Right ventricle myocardium inferior (tissue), 1 donor: ENCODE data around the gene SIX3. TPM values are rescaled to one million over a fixed set of nuclear protein-coding genes. Genes with fewer than 3 reads are reported as not detected.
A peak's percentile ranks its signal among the peaks of the same experiment; 100 is the strongest.

Experiments
- ATAC-seq: fragments of 200-7000 bp; cut with Tn5 transposase; one replicate; pipeline ENCODE4 v1.9.1; 2020; ENCODE audit warnings: mild to moderate bottlenecking, moderate library complexity
- DNase-seq: peaks from one replicate; pipeline ENCODE4 v3.0.0; 2021; ENCODE audit errors: missing footprints
- intact Hi-C: fragments of 100-400 bp; cut with DNase I; formaldehyde crosslinking; loops from one replicate; pipeline ENCODE4 v1.11.0; 2022
- long read RNA-seq: library from polyadenylated mRNA; unstranded; transcript quantifications from one replicate; pipeline ENCODE4 v2.0.0, GENCODE V29; 2021
- total RNA-seq: library from RNA; stranded (reverse); fragmentation: NEBNext Ultra II Directional; extraction: Animal tissue kit (Norgen Biotek cat#: 25700); gene quantifications from one replicate; pipeline ENCODE4 v1.2.1, GENCODE V29; 2021
- donor health status: DM: no; HTN: yes; CAD: no; lungs with severe emphysema.

Gene SIX3
- total RNA-seq = not detected
- long read RNA-seq = 0 reads

DNA sequence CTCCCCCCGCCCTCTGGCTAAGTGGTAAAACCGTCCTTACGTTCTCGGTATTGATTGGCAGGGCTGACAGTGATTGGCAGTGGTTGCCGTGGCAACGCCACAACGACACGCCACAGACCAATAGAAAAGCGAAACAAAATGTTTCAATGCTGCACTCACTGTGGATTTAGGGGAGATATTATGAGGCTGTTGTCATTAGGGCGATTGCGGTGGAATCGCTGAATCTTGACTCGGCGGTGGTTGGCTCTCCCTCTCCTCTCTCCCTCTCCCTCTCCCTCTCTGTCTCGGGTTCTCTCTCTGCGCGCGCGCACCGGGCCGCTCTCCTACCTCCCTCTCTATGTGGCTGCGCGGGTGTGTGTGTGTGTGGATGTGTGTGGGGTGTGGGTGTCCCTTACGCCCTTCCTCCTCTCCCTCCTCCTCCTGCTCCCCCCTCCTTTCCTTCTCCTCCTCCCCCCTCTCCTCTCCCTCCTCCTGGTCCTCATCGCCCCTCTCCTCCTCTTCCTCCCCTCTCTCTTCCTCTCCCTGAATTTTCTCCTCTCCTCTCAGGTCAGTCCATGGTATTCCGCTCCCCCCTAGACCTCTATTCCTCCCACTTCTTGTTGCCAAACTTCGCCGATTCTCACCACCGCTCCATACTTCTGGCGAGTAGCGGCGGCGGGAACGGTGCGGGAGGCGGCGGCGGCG is at the start of gene SIX3:
SIX3 (plus strand) TSS at position 152 of the 684 bp plus-strand sequence; CDS start at position 555, 403 bp downstream.
- intact Hi-C loops = no loop called here

GRCh38 chr2:44894058-44894457 is 47.4 kb upstream of the SIX3 start:
- no peak for ATAC-seq
- intact Hi-C loops = no loop called here
- no peak for DNase-seq

More for the DNA sequence above, at the start of gene SIX3:
- ATAC-seq = no peak
- no peak for DNase-seq

- DNase-seq = no peak
- intact Hi-C loops = no loop called here
- ATAC-seq = no peak
Measured at GRCh38 chr2:44895061-44895460, 46.4 kb upstream of the SIX3 start.

GRCh38 chr2:44897406-44897805 is 44.1 kb upstream of the SIX3 start:
- ATAC-seq (no peak), DNase-seq (no peak)
- intact Hi-C loops = no loop called here

DNA sequence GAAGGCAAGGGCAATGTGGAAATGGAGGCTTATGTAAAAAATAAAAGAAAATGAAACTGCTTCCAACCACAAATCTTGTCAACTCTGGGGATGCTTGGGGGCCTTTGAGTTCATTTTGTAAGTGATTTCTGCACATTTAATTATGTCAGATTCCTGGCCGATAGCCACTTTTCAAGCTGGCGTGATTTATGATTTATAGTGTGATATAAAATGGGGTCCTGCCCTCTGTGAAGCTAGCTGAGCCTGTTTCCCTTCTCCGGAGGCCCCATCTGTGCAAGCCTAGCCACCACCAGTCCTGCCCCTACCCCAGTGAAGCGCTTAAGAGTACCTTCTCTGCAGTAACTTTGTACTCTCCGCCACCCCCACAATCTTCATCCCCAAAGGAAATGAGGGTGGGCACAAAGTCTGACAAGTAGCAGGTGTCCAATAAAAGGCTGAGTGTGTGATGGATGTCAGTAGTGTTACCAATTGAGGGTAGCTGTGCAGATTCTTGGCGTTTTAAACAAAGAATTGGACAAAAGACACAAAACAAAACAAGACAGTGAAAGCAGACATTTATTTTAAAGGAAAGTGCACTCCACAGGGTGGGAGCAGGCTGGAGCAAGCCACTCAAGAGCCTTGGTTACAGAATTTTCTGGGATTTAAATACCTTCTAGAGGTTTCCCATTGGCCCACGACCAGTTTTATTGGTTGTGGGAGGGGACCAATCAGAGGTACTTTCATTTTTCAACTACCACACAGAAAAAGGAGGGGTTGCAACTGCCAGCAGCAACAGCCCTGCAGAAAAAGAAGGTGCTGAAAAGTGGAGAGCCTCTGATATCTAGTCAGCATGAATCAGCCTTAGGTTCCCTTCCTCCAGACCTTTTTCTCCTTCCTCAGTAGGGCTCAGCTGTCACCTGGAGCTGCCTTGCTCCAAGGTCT is 39.0 kb upstream of the SIX3 start:
- ATAC-seq (no peak), DNase-seq (no peak)
- intact Hi-C loops = no loop called here

DNA sequence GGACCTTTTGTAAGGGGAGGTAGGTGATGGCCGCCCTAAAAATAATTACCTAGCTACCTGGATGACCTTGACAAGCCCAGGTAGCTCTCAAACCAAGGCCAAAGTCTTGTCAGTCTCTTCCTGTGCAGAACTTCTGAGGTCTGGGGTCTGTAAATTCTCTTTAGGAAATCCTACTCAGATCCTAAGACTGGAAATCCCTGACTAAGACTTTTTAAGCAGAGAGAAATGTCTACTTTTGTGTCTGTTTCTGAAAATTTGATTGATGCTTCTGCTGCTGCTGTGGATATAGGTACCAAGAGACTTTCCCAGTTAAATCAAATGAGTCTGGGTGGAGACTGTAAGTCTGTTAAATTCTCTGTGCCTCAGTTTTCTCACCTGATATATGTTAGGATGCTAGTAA is 36.9 kb upstream of the SIX3 start:
- no peak for ATAC-seq
- DNase-seq = no peak
- intact Hi-C loops = no loop called here

GRCh38 chr2:44906972-44907371 is 34.5 kb upstream of the SIX3 start:
- no peak for DNase-seq
- intact Hi-C loops = no loop called here
- ATAC-seq = no peak

GRCh38 chr2:44909831-44910230 is 31.7 kb upstream of the SIX3 start:
- no peak for ATAC-seq
- DNase-seq = no peak
- intact Hi-C loops = no loop called here

GRCh38 chr2:44912660-44913059 is 28.8 kb upstream of the SIX3 start:
- intact Hi-C loops = no loop called here
- no peak for DNase-seq
- peak; percentile 44 for ATAC-seq

DNA sequence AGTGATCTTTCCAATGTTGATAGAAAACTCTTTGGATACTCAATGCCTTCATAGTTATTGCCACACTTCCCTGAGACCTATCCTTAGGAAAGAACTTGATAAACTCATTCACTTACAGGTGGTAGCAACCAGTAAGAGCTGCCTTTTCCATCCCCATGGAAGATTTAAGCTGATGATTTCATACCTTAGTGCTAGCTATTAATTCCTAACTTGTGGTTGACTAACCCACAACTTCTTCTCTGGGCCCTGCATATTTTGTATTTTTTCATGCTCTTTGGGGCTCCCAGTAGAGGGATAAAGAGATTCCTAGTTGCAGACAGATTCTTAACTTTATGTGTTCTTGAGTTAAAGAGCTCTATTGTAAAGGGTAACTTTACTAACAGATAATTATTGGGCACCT is 25.2 kb upstream of the SIX3 start:
- intact Hi-C loops = no loop called here
- ATAC-seq (no peak), DNase-seq (no peak)

DNA sequence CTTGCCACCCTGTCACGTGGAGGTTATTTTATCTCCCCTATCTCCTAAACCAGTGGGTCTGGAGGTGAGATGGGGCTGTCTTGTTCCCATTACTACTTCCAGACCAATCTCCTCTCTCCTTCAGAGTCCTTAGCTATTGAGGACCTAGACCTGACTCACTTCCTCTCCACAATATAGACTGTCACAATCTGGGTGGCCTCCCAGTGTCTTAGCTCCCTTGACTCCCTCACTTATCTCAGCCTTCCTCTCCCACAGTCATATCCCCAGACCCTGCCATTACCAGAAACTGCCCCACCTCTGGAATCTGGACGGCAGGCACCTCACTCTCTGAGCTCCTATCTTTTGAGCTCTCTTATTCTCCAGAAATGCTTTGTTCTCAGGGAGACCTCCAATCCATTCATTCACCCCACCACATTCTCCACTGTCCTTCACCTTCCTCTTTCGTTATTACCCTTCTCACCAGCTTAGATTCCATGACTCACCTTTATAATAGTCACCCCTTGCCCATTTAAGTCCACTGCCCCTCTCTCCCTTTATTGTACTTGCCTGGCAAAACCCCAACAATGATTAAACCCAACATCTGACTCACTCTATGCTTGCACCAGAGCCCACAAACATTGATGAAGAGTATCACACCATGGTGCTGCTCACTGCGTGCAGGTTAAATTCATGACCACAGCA is 23.3 kb upstream of the SIX3 start:
- intact Hi-C loops = no loop called here
- DNase-seq = no peak
- ATAC-seq = no peak

DNA sequence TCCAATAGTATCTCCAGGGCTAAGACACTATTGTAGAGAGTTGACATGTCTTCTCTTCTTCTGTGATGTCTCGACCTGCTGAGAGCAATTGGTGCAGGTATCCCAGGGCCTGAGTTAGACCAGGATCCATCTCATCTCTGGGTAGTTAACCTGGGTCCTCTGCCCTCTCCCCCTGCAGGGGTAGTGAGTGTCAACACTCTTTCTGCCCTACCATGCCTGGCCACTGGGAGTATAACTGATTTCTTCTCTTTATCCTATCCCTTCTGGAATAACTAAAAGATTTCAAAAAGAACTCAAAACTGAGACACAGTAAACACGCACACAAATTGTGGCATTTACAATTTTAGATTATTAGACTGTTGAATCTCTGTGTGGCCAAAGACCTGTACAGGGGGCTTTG is 20.8 kb upstream of the SIX3 start:
- intact Hi-C loops = no loop called here
- DNase-seq (no peak), ATAC-seq (no peak)

DNA sequence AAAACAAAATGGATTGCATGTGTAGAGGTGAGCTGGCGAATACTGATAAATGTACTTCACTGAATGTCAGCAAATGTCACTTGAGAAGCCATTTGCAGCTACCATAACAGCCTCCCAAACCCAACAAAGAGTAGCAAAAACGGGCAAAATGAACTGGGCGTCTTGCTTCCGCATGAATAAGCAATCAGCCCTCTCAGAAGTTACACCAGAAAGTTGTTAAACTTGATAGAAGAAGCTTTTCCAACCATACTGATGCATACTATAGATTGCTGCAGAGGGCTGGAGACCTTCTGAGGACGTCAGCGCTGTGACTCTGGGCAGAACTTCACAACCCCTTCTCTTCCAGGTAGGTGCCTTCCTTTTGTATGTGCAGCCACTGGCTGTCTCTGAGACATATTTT is 18.7 kb upstream of the SIX3 start:
- ATAC-seq (no peak), DNase-seq (no peak)
- intact Hi-C loops = no loop called here

GRCh38 chr2:44925561-44926136 is 15.9 kb upstream of the SIX3 start:
- ATAC-seq (no peak), DNase-seq (no peak)
- intact Hi-C loops = no loop called here

DNA sequence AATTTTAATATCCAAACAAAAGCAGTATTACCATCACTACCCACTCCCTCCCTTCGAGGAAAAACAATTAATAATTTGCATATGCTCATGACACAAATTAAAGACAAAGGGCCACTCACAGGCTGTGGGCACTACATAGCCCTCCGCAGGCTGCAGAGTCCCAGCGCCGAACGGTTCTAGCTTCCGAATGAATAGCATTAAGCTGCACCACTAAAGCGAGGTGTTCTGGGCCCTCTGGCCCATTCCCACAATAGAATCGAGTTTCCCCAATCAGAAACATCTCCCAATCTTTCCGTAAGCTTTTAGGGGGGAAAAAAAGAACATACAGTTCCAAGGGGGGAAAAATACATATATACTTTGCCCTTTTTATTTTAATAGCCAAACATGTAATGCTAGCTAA is 14.5 kb upstream of the SIX3 start:
- no peak for DNase-seq
- ATAC-seq = no peak
- intact Hi-C loops = no loop called here

- intact Hi-C loops = no loop called here
Measured at GRCh38 chr2:44927985-44928482, 13.5 kb upstream of the SIX3 start.

GRCh38 chr2:44928483-44929158 is 12.9 kb upstream of the SIX3 start:
- intact Hi-C loops = no loop called here
- DNase-seq (no peak), ATAC-seq (no peak)

More at GRCh38 chr2:44927985-44928482, 13.5 kb upstream of the SIX3 start:
- DNase-seq (no peak), ATAC-seq (no peak)

- DNase-seq = no peak
- intact Hi-C loops = no loop called here
- no peak for ATAC-seq
Measured at GRCh38 chr2:44929159-44929734, 12.3 kb upstream of the SIX3 start.
